HG03521 (cell line): ENCODE data around the gene CCDC117.
"Not testable (repeated sequence)": the region's sequence is repeated elsewhere in the genome, so short reads cannot be mapped to it uniquely, and the experiment has no call there.

ENCODE experiments used
- ATAC-seq: cut with Tn5 transposase; IDR thresholded peaks from one replicate; pipeline ENCODE4 v1.9.1; 2021; ENCODE audit warnings: mild to moderate bottlenecking, moderate library complexity; ENCODE audit not compliant: unreplicated experiment

CCDC117 gene, protein sequence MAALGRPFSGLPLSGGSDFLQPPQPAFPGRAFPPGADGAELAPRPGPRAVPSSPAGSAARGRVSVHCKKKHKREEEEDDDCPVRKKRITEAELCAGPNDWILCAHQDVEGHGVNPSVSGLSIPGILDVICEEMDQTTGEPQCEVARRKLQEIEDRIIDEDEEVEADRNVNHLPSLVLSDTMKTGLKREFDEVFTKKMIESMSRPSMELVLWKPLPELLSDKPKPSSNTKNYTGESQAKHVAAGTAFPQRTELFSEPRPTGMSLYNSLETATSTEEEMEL

DNA sequence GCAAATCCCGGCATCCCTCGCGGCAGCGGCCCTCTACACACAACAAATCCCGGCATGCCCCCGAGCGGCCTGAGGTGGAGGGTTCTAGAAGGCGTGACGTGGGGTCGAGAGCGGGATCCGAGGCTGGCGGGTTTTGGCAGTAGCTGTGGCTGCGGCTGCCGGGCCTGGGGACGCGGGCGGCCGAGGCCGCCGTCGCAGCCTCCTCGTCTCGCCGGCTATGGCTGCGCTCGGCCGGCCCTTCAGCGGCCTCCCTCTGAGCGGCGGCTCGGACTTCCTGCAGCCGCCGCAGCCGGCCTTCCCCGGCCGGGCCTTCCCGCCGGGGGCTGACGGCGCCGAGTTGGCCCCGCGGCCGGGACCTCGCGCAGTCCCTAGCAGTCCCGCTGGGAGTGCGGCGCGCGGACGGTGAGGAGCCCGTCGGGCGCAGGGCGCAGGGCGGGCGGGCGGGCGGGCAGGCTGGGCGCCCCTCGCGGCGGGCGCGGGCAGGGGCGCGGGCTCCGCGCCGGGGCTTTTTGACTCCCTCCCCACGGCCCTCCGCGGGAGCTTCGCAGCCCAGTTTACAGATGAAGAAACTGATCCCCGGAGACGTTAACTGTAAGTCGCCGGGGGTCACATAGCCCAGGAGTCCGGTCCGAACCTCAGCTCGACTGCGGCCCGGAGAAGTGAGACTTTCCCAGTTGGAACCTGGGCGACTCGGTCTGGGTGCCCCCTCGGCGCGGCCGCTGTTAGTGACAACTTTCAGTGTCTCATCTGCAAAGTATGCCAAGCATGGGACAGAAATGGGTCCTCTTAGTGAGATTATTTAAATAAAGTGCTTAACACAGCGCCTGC, at the start of gene CCDC117:
Gene CCDC117, plus strand, starts transcription at position 63 of the 828 bp plus-strand sequence. Its CDS starts 155 bp downstream, at position 218.
- ATAC-seq: peak; percentile 82

DNA sequence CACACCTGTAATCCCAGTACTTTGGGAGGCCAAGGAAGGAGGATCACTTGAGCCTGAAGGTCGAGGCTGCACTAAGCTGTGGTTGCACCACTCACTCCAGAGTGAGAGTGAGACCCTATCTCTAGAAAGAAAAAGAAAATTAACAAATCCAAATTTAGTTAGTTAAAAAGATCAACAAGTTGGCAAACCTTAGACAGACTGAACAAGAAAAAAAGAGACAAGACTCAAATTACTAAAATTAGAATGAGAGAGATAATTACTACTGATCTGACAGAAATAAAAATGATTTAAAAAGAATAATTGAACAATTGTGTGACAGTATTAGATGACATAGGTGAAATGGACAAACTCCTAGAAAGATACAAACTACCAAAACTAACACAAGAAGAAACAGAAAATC, 44.5 kb upstream of the CCDC117 start:
- ATAC-seq: no peak

DNA sequence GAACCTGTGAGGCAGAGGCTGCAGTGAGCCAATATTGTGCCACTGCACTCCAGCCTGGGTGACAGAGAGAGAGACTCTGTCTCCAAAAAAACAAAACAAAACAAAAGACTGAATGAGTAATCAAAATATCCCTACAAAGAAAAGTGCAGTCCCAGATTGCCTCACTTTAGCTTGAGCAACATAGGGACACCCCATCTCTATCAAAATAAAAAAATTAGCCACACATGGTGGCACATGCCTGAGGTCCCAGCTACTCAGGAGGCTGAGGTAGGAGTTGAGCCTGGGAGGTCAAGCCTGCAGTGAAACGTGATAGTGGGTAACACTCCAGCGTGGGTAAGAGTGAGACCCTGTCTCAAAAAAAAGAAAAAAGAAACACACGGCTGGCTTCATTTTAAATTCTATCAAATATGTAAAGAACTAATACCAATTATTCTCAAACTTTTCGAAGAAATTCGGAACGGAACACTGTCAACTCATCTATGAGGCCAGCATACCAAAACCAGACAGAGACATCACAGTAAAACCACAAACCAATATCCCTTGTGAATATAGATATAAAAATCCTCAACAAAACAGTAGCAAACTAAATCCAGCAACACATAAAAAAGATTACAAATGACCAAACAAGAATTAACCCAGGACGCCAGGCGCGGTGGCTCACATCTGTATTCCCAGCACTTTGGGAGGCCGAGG, 43.7 kb upstream of the CCDC117 start:
- ATAC-seq: no peak

DNA sequence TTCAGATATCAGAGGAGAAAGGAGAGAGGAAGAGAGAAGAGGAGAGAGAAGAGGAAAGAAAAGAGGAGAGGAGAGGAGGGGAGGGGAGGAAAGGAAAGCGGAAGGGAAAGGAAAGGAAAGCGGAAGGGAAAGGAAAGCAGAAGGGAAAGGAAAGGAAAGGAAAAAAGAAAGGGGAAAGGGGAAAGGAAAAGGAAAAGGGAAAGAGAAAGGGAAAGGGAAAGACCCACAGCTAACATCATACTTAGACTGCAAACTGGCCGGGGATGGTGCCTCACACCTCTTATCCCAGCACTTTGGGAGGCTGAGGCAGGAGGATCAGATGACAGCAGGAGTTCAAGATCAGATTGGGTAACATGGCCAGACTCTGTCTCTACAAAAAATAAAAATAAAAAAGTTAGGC, 42.3 kb upstream of the CCDC117 start:
- ATAC-seq: no peak

DNA sequence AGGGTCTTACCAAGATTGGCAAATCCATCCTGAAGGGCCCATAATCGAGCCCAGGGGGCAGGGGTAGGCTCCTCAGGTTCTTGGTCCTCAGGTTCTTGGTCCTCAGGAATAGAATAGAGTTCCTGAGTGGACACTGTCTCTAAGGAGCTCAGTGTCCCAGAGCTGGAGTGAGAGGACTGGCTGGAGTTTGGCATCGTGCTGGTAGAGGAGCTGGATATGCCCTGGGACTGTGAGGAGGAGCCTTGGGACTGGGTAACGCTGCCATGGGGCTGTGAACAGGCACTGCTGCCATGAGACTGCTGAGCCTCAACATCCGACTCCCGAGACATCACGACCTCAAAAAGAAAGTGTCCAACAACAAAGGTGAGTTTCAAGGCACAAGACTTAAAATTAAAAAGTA, 38.1 kb upstream of the CCDC117 start:
- no peak for ATAC-seq

DNA sequence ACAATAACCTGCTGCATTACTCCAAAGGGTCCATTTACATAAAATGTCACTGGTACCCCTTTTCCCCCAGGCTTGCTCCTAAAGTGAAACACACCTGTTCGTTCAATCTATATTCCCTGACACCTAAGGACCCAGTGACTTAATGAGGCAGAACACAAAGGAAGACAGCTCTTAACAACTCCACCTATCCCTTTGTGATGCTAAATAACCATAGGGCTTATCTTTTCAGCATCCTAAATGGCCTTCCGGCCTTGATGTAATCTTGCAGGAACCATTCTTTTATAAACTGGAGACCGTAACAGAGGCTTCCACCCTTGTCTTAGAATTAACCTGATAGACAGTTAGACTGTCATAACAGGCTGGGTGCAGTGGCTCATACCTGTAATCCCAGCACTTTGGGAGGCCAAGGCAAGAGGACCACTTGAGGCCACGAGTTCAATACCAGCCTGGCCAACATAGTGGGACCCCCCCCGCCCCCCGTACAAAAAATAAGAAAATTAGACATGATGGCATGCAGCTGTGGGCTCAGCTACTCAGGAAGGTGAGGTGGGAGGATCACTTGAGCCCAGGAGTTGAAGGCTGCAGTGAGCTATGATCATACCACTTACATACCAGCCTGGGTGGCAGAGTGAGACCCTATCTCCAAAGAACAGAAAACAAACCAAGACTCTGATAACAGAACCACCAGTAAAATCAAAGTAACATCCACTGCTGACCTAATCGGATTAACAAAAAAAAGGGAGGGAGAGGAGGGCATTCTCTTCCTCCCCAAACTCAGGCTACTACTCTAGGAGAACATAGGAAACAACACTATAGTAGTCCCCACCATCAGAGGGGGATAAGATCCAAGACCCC, 36.0 kb upstream of the CCDC117 start:
- ATAC-seq: no peak

DNA sequence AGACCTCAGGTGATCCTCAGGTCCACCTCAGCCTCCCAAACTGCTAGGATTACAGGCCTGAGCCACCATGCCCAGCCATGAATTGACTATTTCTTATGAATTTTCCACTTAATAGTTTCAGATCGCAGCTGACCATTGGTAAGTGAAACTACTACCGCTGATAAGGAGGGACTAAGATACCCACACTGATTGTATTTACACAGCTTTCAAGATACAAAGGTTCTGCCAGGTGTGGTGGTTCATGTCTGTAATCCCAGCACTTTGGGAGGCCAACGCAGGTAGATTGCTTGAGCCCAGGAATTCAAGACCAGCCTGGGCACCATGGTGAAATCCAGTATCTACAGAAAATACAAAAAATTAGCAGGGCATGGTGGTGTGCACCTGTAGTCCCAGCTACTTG, 34.8 kb upstream of the CCDC117 start:
- no peak for ATAC-seq

DNA sequence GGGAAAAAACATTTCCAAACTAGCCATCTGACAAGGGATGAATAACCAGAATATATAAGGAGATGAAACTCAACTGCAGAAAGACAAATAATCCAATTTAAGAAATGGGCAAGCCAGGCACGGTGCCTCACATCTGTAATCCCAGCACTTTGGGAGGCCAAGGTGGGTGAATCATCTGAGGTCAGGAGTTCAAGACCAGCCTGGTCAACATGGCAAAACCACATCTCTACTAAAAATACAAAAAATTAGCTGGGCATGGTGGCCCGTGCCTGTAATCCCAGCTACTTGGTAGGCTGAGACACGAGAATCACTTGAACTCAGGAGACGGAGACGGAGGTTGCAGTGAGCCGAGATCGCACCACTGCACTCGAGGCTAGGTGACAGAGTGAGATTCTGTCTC, 33.6 kb upstream of the CCDC117 start:
- ATAC-seq: not testable (repeated sequence)

DNA sequence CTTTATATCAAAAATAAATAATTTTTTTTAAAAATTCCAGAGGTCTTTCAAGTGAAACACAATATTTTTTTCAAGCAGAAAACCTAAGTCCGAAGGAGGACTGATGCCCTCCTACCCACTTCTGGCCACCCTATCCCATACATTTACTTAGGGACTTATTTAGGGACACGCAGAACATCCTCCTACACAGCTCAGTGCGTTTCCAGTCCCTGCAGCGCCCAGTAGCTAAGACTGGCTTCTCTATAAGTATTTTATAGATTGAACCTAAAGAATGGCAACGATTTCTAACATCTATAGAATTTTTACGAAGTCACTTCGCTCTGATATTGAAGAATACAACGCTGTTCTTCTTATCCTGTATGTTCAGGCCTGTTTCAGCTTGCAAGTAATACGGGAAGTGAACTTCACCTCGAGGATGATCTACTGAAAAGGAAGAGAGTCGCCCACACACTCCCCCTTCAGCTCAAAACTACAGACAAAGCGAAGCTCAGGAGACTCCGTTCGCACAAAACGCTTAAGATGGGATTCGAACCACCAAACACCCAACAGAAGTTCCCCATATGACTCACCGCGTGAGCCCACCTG, 31.2 kb upstream of the CCDC117 start:
- no peak for ATAC-seq

DNA sequence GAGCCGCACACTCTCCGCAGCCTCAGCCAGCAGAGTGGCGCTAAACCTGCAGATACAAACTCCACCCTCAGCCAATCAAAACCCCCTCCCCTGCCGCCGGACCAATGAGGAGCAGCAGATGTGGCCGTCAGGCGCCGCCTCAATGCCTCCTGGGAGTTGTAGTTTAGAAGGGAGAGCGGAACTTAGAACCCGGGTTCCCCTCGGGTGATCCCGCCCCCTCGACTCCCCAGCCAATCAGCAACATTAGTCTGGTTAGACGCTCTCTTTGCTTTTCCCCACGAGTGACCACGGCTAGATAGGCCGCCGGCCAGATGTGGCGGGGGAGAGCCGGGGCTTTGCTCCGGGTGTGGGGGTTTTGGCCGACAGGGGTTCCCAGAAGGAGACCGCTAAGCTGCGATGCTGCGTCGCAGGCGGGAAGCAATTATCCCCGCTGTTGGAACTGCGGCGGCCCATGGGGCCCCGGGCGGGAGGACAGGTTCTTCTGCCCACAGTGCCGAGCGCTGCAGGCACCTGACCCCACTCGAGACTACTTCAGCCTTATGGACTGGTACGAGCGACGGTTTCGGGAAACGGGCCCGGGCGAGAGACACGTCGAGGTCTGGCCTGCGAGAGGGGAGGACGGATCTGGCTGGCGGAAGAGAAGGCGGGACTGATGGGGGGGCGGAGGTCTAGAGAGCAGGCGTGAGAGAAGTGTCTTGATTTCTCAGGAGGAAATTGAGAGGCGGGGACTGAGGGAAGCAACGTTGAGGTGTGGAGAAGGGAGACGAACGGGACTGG, 30.5 kb upstream of the CCDC117 start, which contains the start of the genes CHEK2 and HSCB:
Gene CHEK2, minus strand, starts transcription at position 36 of the 777 bp plus-strand sequence. CDS start 7,099 bp downstream, outside the sequence.
Gene HSCB, plus strand, starts transcription at position 255 of the 777 bp plus-strand sequence. Its CDS starts 57 bp downstream, at position 312.
- peak; percentile 89 for ATAC-seq

DNA sequence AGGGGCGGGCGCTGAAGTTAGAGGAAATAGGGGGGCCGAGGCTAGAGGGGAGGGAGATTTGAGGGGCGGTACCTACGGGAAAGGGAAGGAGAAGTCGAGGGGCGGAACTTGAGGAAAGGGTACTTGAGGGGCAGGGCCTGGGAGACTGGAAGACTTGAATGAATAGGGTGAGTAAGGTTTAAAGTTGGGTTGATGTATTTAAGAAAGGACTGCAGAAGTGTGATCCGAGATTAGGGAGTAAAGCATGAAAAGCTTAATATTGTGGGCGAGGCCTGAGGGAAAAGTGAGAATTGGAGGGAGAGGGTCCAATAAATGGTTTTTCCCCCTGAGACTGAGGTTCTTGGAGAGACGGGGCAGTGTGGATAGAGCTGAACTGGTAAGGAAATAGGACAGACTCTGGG, 29.9 kb upstream of the CCDC117 start:
- no peak for ATAC-seq

DNA sequence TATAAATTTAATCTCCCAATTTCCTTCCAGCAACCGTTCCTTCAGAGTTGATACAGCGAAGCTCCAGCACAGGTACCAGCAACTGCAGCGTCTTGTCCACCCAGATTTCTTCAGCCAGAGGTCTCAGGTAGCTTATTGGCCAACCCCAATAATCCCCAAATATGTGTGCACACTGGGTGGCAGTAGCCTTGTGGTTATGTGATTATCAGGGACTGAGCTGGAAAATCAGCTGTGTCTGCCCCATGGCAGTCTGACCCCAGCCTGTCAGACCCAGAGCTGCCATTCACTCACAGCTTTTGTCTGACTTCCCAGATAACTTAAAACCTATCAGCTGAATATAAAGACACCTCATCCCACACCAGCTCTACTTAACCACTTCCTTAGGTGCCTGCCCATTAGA, 28.6 kb upstream of the CCDC117 start:
- ATAC-seq: no peak

DNA sequence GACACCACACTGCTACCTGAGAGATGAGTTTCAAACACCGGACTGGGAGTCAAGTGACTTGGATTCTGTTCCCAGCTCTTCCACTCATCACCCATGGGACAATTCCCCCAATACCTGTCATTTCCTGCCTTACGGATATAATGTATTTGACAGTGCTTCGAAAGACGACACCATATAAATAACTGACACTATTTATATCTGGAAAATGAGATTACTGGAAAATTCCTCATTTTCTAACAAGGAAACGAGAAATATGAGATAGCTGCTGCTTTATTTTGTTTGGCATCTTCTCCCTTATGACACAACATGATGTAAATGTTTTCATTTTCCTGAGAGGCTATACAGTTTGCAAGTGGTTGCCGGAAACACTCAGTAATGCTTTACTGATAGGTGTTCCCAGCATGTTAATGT, 22.0 kb upstream of the CCDC117 start:
- ATAC-seq: no peak

DNA sequence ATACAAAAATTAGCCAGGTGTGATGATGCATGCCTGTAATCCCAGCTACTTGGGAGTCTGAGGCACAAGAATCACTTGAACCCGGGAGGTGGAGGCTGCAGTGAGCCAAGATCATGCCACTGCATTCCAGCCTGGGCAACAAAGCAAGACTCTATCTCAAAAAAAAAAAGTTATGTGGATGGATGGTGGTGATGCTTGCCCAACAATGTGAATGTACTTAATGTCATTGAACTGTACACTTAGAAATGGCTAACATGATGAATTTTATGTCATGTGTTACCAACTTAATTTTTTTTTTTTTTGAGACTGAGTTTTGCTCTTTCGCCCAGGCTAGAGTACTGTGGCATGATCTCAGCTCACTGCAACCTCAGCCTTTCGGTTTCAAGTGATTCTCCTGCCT, 18.0 kb upstream of the CCDC117 start:
- ATAC-seq: not testable (repeated sequence)

DNA sequence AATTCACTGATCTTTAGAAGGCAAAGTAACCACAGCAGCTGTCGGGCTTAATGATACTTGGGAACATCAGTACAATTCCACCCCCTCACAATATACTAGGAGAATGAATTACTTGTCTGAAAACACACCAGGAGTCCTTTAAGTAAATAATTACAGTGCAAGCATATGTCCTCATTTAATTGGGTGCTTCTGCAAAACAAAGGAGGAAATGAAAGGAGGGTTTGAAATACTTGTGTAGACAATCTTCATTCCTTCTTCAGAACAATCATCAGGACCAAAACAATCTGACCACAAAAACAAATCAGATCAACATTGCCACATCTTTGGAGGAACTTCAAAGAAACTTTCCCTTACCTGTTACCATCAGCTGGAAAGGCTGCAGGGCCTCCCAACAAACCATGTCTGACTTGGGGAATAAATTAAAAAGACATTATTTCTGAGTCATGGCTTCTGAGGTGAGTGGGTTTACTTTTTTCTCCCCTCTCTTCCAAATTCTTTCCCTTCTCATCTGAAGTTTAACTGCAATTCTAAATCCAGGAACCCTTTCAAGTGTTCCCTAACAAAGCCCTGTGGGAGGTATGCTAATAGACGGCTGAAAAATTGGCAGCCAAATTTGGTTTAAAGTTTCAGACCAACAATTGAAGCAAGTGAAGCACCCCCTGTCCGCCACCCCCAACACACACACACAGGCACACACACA, 12.5 kb upstream of the CCDC117 start:
- ATAC-seq: no peak

DNA sequence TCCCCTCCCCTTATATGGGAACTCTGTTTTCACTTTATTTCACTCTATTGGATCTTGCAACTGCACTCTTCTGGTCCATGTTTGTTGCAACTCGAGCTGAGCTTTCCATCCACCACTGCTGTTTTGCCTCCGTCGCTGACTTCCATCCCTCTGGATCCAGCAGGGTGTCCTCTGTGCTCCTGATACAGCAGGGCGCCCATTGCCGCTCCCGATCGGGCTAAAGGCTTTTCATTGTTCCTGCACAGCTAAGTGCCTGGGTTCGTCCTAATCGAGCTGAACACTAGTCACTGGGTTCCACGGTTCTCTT, 11.1 kb upstream of the CCDC117 start:
- ATAC-seq: no peak

DNA sequence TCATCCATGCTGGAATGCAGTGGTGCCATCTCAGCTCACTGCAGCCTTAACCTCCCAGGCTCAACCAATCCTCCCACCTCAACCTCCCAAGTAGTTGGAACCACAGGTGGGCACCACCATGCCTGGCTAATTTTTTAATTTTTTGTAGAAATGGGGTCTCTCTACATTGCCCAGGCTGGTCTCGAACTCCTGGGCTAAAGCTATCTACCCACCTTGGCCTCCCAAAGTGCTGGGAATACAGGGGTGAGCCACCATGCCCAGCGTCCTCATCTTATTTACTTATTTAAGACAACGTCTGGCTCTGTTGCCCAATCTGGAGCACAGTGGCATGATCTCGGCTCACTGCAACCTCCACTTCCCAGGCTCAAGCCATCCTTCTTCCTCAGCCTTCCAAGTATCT, 10.5 kb upstream of the CCDC117 start:
- ATAC-seq: not testable (repeated sequence)

DNA sequence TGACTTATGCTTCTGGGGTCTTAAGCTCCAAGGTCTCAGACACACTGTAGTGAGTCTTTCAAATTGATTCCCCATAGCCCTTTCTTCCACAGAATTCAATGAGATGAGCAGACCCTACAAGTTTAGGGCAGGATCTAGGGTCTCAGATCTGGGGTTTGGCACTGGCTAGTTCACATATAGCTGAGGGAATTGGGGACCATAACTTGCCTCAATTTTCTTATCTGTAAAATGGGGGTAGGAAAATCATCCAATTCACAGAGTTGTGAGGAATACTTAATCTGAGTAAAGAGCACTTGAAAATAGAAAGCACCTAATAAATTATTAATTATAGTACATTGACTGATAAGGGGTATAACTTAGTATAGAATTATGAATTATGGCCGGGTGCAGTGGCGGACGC, 5.9 kb upstream of the CCDC117 start:
- no peak for ATAC-seq
